ENCODE results near the gene CCNY.

GRCh38 chr10:35535136-35535535, 198.8 kb downstream of the CCNY start:
- TF ChIP-seq CTCF (conservative IDR thresholded peaks at IDR 0.05; ENCODE audit: low read length) (no peak), EZH2phosphoT487 (IDR thresholded peaks at IDR 0.05; ENCODE audit: borderline replicate concordance) (no peak)

Measured in Loucy (cell line).